Activated CD8-positive, alpha-beta memory T cell treated with anti-CD3 and anti-CD28 coated beads for 48 hours (primary cell): ENCODE measurements around the gene IL31.

Experiments used
- DNase-seq, 3 experiments: peaks; one replicate each; pipeline ENCODE4 v3.0.0-alpha.2; 2020; ENCODE audit warnings: low read depth in 2 of 3, low spot score in 2 of 3

Gene IL31

DNA sequence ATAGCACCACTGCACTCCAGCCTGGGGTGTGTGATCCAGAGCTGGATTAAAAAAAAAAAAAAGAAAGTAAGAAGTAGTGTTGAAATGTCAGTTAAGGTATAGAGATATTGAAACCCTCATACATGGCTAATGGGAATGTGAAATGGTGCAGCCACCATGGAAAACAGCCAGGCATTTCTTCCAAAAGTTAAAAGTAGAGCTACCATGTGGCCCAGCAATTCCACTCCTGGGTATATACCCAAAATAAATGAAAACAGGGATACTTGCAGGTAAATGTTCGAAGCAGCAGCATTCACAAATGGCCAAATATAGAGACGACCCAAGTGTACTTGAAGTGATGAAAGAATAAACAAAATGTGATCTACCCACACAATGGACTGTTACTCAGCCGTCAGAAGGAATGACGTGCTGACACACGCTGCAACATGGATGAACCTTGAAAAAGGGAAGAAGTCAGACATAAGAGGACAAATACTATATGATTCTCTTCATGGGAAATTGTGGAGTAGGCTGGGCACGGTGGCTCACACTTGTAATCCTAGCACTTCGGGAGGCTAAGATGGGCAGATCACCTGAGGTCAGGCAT is 15.2 kb downstream of the IL31 start:
- DNase-seq, result no peak

DNA sequence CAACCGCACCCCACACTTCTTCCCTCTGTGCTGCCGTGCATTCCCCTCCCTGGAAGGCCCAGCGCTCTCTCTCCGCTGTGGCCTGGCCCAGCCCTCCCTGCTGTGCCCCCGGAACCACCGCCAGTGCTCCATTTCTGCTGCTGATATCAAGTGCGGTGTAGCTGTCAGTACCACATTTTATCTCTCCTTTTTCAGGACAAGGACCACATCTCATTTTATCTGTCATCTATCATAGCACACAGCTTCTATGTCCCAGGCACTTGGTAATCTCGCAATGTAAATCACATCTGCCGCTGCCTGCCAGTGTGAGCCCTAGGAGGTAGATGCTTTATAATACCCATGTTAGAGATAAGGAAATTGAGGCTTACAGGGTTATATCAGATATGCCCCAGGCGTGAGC is 18.3 kb downstream of the IL31 start:
- no peak for DNase-seq

DNA sequence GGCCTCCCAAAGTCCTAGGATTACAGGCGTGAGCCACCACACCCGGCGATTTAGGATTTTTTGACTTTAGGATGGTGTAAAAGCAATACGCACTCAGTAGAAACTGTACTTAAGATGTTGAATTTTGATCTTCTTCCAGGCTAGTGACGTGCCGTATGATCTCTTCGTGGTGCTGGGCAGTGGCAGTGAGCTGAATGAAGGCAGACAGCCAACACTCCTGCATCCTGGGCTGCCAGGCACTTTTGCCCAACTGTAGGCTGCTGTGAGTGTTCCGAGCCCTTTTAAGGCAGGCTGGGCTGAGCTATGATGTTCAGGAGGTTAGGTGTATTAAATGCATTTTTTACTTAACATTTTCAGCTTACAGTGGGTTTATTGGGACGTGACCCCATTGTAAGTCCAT is 21.3 kb downstream of the IL31 start:
- no peak for DNase-seq

DNA sequence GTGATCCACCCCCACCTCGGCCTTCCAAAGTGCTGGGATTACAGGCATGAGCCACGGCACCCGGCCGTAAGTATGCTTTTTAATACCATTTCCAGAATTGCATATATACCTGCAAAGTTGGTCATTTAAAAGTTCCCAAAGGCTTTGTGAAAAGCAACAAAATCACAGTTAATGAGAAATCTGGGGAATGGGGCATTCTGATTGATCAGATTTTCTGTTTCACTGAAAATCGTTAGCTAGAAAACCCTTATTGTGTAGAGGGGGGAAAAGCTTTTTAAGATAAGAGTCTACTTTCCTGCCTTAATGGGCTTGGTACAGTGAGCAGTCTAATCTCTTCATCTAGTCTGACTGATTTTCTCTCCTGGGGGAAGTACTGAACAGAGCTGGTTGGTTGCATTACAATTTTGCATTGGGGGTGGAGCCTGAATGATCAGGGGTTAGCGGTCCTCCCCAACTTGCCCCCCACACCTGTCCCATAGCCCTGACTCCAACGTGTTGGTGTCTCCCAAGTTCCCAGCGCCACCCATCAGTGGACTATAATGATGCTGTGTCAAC is 23.8 kb downstream of the IL31 start:
- DNase-seq, result no peak

DNA sequence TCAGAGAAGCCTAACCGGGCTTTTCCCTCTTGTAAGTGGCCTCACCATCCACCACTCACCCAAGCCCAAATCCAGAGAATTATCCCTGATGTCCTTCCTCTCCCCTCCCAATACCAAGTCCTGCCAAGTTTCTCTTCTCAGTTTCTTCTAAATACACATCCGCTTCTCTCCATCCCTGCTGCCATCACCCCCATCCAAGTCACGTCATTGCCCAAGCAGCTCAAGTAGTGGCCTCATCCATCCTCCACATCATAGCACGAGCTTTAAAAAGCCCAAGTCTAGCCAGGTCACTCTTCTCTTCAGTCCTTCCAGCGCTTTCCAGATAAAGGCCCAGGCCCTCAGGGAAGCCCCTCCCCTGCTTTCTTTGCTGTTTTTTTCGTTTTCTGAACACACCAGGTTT is 25.4 kb downstream of the IL31 start:
- DNase-seq, result no peak

DNA sequence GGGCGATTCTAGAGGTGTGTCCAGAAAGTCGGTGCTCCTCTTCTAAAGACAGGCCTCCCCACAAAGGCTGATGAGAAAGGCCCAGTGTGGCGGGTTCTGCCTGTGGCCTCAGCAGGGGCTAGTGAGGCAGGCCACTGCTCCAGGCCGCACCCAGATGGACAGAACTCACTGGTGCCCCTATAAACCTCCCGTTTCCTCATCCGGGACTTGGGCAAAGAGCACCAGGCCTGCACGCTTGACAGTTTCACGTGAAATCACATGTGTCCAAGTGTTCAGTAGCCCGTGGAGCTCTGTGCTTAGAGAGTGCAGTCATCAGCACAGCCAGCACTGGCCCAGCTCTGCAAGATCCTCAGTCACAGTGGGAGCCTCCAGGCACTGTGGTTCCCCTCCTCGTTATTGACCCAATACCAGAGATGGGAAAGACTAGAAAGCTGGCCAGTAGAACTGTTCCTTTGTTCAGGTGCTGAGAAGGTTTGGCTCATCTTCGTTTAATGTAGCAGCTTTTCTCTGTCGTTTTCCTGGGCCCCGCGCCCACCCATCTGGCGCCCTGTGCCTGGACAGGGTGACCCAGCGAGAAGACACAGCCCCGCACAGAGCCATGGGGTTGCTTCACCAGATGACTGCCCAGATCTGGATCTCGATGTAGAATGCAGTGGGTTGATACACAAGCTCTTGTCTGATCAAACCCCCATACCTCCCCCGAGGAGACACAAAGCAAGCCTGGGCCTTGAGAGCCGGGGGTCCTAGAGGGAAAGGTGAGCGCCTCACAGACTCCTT is 26.3 kb downstream of the IL31 start:
- DNase-seq, result no peak

DNA sequence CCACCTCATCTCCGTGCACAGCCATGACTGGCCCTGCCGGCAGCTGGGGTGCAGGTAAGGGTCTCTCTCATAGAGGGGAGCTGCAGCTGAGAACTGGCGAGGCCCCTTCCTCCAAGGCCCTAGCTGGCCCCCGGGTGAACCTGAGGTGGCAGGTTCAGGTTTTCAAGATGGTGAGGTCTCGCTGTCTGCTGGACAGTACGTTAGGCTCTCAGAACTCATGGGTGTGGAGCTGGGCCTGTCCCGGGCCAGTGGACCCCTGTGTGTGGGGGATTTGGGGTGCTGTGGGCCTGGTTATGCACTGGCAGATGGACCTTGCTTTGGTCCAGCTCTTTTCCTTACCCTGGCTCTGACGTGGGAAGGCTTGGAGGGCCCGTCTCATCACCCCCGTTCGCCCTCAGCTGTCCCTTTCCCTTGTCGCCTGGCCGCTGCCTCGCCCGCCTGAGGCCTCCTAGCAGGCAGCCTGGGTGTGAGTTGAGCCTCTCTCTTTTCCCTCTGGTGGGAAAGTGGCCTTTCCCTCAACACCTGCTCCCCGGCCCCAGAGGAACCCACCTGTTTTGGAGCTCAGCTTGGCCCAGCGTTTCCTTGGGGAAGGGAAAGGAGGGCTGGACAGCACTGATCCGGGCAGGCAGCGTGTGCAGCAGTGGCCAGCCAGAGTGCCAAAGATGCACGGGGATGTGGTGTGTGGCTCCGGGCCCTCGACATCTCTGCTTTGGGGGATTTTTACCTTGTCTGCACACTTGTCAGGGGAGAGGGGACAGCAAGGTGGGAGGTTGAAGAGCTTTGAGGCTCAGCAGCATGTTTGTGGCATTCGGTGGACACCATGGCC is 28.3 kb downstream of the IL31 start:
- DNase-seq, result no peak

DNA sequence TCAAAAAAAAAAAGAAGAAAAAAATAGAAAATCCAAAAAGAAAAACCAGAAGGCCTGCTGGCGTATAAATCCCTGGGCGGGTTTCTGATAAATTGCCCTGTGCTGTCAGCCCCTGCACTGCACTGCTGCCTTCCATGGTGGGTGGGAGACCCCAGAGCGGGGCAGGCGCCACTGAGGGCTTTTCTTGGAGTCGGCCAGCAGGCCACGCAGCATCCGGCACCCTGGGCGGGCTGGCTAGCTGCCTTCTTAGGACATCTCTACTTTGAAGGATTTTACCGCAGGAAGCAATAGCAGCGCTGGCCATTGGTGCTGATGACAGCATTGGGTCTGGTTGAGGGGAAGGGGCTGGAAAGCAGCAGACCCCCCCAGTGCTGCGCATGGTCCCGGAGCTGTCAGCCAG is 29.1 kb downstream of the IL31 start:
- no peak for DNase-seq

DNA sequence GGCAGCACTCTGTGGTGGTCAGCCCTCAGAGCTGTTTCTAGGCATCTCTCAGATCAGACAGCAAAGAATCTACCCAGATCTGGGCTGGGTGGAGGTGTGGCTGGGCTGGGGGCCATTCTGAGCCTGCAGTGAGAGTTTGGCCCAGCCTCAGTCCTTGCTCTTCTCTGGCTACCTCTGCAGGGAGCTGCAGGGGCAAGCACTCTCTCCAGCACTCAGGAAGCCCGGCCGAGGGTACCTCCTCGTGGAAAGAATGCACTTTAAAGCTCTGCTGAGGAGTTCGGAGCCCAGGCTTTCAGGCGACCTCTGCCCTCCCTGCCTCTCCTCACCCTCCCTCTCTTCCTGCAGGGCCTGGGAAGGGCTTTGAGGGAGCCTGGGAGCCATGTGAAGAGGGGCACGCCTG is 31.2 kb downstream of the IL31 start:
- no peak for DNase-seq

DNA sequence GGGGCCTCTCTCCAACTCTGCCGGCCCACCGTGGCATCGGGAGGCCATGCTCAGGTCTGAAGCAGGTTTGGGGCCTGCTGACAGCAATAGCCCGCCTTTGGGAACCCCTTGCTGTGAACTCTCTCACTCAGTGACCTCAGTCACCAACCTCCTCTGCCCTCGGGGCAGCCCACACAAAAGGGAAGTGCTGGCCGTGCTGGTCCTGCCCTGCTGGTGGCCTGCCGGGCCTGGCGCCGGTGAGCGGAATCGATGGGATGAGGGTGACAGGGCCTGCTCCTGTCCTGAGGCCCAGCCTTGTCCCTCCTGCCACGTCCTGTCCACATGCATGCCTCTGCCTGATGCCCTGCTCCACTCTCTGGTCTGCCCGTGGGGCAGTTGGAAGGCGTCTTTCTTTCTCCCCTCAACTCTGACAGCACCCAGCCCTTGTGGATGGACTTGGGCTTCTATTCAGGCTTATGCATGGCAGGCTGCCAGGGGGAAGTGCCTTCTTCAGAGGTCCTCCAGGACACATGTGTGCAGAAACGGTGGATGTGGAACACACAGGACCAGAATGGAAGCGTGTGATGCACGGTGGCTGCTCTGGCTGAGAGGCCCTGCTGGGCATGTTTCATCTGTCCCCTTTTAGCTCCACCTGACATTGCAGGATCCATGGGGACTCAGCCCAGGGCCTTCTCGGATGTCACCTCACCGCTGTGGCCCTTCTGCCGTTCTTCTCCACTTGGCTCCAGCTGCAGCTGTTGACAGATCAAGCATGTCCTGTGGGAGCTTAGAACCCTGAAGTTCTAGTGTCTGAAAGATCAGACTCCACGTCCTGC is 31.9 kb downstream of the IL31 start:
- no peak for DNase-seq

DNA sequence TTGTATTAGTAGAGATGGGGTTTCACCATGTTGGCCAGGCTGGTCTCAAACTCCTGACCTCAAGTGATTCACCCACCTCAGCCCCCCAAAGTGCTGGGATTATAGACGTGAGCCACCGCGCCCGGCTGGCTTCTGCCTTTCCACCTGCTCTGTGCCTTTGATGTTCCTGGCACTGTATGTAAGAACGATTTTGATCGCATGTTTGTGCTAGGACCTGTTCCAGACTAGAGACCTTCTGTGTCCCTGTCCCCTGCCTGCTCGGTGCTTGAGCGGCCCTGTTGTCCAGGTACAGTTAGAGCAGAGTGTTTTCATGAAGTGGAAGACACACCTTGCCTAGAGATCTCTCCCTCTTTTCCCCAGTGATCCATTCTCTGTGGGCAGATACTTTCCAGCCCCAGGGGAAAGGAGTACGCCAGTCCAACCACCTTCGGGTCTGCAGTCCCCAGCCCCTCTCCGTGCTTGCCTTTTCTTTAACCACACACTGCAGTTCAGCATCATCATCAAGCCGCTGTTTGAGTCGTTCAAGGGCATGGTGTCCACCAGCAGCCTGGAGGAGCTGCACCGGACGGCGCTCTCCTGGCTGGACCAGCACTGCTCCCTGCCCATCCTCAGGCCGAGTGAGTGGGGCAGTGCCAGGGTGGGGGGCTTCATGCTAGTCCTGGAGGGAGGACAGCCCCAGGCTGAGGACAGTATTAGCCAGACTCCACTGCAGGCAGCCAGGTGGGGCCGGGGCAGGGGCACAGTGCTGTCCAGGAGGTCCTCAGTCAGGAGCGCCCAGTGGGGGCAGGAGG is 33.4 kb downstream of the IL31 start:
- DNase-seq, result no peak

DNA sequence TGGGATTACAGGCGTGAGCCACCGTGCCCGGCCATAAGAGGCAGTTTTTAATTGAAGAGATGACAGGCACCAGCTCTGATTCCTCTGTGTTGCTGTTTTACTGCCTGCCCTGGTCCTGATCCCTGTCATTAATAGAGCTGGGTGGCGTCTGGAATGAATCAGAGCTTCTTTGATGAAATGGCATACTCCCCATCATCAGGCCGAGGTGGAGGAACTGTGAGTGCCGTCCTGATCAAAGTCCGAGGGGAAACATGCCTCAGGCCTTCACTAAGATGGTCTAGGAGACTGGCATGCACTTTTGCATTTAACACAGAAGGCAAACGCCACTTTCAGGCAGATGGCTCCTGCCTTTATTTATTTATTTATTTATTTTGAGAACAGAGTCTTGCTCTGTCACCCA is 34.1 kb downstream of the IL31 start:
- no peak for DNase-seq

DNA sequence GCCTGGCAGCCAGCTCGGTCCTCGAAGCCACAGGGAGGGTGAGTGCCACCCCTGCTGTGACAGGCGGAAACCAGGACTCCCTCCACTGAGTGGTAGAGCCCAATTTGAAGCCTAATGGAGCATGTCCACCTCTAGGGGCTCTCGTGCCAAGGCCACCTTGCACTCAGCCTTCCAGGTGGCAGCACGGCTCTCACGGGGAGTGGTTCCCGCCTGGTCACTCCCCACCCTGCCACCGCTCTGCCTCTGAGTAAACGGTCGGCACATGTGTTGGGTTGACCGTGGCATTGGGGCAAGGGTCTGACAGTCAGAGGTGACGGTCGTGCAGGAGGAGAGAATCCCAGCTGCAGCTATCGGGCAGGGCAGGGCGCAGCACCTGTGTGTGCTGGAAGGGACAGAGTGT is 34.8 kb downstream of the IL31 start:
- DNase-seq, result no peak

DNA sequence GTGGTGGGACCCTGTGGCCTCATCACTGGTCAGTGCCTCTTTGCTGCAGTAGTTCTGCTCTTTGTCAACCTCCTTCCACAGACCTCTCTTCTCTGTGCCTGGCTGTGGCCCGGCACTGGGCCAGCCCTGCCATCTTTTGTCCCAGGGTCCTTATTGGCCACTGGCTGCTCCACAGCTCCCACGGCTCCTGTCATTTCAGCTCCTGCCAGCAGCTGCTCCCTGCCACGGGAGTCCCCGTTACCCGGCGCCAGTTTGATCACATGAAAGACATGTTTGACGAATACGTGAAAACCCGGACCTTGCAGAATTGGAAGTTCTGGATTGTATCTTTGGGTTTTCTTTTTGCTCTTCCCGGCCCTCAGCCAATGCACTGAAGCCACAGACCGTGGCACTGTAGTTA is 35.4 kb downstream of the IL31 start:
- no peak for DNase-seq

DNA sequence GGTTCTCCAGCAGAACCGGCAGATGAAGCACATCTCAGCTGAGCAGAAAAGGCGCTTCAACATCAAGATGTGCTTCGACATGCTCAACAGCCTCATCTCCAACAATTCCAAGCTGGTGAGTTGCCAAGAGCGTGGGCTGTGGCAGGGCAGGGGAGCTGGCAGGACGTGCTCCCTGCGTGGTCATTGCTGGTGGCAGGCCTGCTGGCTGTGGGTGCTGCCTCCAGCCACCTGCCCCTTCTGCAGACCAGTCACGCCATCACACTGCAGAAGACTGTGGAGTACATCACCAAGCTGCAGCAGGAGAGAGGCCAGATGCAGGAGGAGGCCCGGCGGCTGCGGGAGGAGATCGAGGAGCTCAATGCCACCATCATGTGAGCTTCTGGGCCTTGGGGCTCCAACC is 35.8 kb downstream of the IL31 start:
- DNase-seq, result no peak

DNA sequence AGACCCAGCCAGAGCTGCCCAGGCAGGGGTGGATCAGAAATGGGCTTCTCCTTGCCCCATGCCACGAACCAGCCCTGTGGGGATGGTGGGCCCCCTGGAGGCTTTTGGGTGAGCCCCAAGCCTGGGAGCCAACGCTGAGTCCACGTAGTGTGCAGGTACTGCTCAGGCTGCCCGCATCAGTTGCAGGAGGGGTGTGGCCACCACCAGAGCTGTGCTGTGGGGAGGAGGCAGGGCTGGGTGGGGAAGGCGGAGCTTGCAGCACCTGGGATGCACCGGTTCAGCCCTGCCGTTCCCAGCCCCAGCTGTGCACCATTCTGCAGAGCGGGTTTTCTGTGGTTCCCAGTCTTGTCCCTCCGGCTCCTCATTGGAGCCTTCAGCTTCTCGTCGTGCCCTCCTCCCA is 36.3 kb downstream of the IL31 start:
- DNase-seq, result no peak

DNA sequence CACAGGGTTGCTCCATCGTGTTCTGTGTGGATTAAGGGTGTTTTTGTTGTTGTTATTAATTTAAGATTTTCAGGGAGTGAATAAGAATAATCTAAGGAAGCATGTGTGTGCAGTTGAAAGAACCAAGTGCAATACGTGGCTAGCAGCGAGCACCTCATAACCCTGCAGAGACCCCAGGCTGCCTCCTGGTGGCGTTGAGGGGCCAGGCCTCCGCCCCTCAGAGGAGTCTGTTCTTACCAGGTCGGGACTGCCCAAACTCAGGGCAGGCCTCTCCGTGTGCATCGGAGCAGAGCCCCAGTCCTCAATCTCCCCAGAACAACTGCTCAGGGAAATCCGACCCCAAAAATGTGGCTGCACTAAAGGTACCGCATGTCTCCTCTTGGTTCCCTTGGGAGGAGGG is 36.8 kb downstream of the IL31 start:
- DNase-seq, result no peak

DNA sequence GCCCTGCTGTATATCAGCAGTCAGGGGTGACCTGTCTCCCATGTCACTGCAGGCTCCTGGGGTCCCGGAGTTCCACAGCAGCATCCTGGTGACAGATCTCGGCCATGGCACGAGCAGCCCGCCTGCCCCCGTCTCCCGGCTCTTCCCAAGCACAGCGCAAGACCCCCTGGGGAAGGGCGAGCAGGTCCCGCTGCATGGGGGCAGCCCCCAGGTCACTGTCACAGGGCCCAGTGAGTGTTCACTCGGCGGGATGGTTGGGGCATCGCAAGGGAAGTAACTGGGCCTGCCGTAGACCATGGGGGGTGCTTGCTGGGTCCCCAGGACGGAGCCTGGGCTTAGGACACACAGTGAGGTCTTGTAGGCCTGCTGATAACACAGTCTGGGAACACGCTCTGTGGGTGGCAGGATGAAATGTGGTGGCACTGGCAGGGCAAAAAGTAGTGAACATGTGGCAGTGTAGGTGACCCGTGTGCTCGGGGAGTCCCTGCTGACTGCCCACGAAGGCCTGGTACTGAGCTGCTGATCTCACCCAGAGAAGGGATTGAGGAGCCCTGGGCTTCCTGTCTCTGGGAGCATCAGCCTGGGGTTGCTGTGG is 38.5 kb downstream of the IL31 start:
- DNase-seq, result no peak

DNA sequence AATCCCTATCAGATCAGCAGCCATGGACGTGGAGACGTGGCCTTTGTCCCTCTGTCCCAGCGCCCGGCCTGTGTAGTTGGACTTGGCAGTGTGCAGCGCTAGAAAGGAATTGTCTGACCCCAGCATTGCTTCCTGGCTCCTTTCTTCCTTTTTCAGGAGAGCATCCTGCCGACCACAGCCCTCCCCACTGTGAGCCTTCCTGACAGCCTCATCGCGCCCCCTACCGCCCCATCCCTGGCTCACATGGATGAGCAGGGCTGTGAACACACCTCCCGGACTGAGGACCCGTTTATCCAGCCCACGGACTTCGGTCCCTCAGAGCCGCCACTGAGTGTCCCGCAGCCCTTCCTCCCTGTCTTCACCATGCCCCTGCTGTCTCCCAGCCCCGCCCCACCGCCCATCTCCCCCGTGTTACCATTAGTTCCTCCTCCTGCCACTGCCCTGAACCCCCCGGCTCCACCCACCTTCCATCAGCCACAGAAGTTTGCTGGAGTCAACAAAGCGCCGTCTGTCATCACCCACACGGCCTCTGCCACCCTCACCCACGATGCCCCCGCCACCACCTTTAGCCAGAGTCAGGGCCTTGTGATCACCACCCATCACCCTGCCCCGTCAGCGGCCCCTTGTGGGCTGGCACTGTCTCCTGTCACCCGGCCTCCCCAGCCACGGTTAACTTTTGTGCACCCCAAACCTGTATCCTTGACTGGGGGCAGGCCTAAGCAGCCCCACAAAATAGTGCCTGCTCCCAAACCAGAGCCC is 40.6 kb downstream of the IL31 start:
- no peak for DNase-seq
